Measurements from ENCODE around the gene TNS1.

- TF ChIP-seq CTCF (IDR thresholded peaks at IDR 0.05; ENCODE audit: poor library complexity): no peak
- TF ChIP-seq EZH2 (IDR thresholded peaks at IDR 0.05; ENCODE audit: borderline replicate concordance): no peak
Observed at GRCh38 chr2:217952409-217952808, 50.4 kb downstream of the TNS1 start.

Data from hepatocyte (in vitro differentiated cells).